GM19238 (cell line): ENCODE measurements around the gene PLEKHH1.

ENCODE experiments used
- DNase-seq: peaks from one replicate; pipeline ENCODE4 v3.0.0; 2011; ENCODE audit warnings: low spot score; ENCODE audit not compliant: insufficient read length

PLEKHH1 gene

GRCh38 chr14:67532998-67533753, at the start of gene PLEKHH1:
TSS of gene PLEKHH1 (plus strand) at chr14:67533290. CDS start at chr14:67541868, 8,578 bp downstream.
- peak; percentile 50 for DNase-seq

DNA sequence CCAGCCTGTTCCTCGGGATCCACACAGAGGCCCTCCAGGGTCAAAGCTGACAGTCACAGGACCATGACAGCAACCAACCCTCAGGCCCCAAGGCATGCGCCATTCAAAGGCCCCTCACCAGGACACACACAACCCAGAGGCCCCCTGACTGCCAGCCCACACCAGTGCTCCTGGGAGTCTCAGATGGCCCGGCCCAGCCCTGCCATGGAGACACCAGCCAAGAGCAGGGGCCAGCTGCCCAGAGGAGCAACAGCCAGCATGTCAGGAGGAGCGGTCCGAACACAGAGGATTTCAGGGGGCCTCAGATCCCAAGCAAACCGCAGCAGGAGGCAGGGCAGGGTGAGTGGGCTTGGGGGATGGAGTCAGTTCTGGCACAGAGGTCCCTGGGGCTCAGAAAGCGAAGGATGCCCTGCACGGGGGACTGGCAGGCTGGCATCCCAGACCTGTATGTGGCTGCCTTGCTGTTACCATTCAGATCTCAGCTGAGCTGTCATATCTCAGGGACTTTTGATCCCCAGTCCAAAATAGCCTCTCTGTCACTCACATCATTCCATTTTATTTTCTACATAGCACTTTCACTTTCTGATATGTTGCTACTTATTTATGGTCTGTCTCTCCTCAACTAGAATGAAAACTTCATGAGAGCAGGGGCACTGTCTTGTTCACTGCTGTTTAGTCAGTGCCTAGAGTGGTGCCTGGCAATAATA, 49.4 kb upstream of the PLEKHH1 start:
- no peak for DNase-seq

DNA sequence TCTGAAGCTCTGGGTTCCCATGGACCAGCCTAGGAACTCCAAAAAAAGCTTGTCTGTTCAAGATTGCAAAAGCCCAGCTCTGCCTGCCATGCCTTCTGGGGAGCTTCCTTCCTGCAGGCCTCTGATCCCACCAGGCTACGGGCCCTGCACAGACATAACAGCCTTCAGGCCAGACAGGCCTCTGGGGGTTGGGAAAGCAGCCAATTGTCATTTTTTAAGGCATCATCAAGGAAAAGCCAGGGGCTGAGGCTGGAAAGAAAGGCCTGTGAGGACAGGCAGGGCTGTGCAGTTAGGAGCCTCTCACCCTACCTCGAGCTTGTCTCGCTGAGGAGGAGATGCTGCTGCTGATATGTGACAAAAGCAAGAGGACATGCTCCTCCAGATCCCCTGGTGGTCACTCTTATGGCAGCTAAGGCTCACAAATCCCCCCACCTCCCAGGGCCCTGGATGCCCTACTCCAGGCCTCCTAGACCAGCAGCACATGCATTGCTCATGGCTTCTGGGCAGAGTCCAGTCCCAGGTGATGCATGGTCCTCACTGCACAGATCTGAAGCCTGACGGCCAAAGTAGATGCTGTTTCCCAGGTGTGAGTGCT, 47.5 kb upstream of the PLEKHH1 start:
- no peak for DNase-seq

- DNase-seq: no peak
Measured at GRCh38 chr14:67486890-67487289, 46.2 kb upstream of the PLEKHH1 start.

- DNase-seq: no peak
Measured at GRCh38 chr14:67487332-67487731, 45.8 kb upstream of the PLEKHH1 start.

DNA sequence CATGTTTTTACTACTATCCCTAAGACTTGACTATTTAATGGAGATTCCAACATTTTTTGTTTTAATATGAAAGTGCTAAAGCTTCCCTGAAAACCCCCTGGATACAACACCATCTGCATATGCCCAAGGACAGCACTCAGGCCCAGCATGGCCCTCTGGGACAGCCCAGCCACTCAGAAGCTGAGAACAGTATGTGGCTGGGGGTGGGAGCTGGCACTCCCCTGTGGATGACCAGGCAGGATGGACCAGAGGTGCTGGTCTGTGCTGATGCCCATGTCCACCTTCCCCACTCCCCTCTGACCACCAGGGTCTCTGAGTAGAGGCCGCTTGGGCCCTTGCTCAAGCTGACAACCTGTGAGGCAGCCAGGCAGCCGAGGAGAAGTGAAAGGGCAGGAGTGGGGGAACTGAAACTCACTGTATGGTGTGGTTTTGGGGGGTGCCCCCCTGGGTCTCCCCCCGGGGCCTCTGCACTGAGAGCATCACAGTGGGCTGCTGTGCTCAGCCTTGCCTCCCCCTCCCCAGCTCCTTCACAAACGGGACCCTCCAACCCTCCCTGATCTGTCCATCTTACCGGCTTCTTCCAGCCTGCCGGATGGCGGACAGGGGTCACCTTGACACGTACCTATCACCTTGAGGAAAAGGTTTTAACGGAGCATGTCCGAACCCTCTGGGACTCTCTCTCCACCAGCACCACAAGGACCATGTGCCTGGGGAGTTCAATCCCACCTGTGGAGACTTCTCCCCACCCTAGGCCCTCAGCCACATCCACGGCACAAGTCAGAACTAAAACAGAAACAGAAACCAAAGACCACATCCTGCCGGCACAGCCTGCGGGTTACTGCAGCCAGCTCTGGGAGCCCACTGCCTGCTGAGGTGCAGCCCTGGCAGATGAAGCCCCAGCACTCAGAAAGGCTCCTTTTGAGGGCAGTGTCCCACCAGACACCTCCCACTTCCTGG, 44.9 kb upstream of the PLEKHH1 start, which contains the start of gene TMEM229B:
Gene TMEM229B, minus strand, starts transcription at position 785 of the 957 bp plus-strand sequence. CDS start 14,798 bp downstream, outside the sequence.
- peak; percentile 94 for DNase-seq

DNA sequence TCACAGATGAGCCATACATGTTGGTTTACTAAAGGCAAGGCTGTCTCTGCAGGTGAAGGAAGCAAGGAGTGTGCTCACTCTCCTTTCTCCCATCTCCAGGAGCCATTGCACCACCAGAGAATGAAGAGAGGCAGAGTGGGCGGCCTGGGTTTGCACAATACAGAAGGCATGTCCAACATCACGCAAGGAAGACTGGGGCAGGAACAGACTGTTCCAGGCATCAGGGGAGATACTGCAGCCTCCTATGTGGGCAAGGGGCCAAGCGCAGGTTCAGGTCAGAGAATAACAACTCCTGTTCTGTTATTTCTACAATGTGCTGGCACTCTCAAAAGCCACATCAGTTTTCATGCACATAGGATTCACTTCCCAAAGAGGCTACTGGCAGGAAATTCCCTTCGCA, 42.9 kb upstream of the PLEKHH1 start:
- no peak for DNase-seq

DNA sequence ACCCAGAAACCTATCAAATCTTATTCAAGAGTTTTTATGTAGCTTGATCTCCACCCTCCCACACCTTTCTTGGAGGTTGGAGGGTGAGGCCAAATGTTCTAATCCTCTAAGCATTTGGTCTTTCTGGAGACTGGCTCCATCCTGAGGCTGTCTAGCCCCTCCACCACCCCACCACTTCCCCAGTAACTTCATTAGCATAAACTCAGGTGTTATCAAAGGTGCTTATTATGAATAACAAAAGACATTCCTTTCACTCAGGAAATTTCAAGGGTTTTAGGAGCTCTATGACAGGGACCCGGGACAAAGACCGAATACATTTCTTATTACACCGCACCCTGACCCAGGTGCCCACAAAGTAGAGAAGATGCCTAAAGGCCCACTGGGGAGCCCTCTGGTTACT, 41.8 kb upstream of the PLEKHH1 start:
- DNase-seq: no peak

GRCh38 chr14:67491741-67492507, 41.2 kb upstream of the PLEKHH1 start:
- DNase-seq: no peak

DNA sequence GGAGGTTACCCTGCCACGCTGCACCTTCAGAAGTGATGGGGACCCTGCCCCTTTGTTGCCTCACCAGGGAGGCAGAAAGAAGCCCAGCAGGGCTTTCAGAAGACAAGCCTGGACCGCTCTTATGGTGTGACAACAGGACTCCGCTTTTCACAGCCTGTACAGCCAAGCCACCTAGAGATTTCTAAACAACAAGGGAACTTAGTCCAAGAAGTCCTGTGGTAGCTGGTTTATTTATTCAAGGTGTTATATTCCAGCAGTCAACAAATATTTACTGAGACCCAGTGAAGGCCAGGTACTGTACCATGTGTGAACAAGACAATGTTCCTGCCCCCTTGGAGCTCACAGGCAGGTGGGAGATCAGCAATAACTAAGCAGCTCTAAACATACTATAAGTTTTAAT, 40.6 kb upstream of the PLEKHH1 start:
- DNase-seq: no peak

- no peak for DNase-seq
Measured at GRCh38 chr14:67493092-67493717, 39.9 kb upstream of the PLEKHH1 start.

GRCh38 chr14:67495827-67496226, 37.3 kb upstream of the PLEKHH1 start:
- no peak for DNase-seq

DNA sequence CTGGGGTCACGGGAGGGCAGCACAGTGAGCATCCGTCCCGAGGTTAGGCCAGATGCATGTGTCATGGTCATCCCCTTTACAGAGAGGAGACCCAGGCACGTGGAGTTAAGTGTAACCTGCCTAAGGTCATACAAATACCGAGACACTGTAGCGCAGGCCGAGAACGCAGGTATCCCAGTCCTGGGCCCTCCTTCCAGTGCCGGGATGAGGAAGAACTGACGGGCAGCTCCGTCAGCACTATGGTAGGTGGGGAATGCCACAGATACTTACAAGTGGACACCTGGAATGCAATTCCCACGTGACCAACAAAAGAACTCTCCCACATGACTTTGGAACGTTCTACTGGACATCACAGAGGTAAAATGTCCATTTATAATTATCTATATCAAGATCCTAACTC, 35.9 kb upstream of the PLEKHH1 start:
- no peak for DNase-seq

- no peak for DNase-seq
Measured at GRCh38 chr14:67497716-67498115, 35.4 kb upstream of the PLEKHH1 start.

- DNase-seq: no peak
Measured at GRCh38 chr14:67500981-67501380, 32.1 kb upstream of the PLEKHH1 start.

GRCh38 chr14:67501670-67502069, 31.4 kb upstream of the PLEKHH1 start:
- no peak for DNase-seq

DNA sequence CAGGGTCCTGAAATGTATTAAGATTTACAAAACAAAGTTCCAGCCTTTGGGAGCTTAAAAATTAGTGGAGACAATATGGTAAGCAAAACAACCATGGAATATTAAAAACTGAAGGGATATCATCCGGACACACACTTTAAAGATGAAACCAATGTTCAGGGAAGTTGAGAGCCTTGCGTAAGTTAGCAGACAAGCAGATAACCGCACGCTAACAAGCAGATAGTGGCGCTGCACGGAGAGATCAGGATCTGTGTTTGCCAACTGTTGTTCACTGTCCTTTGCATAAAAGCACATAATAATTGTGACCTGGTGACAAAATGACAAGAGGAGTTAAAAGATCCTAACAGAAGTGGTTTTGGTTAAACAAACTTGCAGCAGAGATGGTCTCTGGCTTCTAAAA, 30.2 kb upstream of the PLEKHH1 start:
- DNase-seq: no peak

DNA sequence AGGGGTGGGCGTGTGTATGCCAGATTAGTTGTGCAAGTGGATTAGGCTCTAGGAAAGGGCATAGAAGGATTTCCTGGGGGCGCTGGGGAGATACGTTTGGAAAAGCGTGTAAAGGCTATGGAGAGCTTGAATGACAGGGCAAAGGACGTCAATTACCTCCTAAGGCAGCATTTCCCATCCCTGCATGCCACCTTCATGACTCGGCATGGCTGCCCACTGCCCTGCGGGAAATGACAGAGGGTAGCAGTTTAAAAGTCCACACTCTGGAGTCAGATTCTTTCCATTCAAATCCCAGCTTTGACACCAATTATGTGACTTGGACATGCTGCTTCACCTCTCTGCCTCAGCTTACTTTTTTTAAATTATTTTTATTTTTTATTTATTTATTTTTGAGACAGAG, 29.8 kb upstream of the PLEKHH1 start:
- no peak for DNase-seq

GRCh38 chr14:67505254-67505653, 27.8 kb upstream of the PLEKHH1 start:
- DNase-seq: no peak

GRCh38 chr14:67508956-67509355, 24.1 kb upstream of the PLEKHH1 start:
- no peak for DNase-seq
